ENCODE data around the gene COBL. TPM values are rescaled to one million over a fixed set of nuclear protein-coding genes. Genes with fewer than 3 reads are reported as not detected.

The COBL gene
- total RNA-seq, 1 experiment from 2014 or later: 63.6 TPM

- intact Hi-C loops (cut with micrococcal nuclease; ENCODE audit: unreplicated experiment): loop anchor here (10.0 kb wide), 2 partner anchors 151 to 691 kb away; no protein-coding TSS in a partner anchor
- BruUV-seq (replicated peaks): no TSS peak
- peaks cover 6% of the 10 kb centered on the region for H3K36me3 Mint-ChIP-seq (ENCODE audit: insufficient read depth, unreplicated experiment)
- H3K27ac Mint-ChIP-seq (ENCODE audit: unreplicated experiment): no peak overlapping the region
- no peak overlapping the region for H3K4me3 ChIP-seq (ENCODE audit: low read depth, low read length)
- no peak overlapping the region for H3K4me3 Mint-ChIP-seq (ENCODE audit: unreplicated experiment)
- ChIA-PET POLR2A (no interaction called here), CTCF (no interaction called here)
- no peaks in the 10 kb centered on the region for H3K9me3 ChIP-seq
- no peak for TF ChIP-seq CTCF (IDR thresholded peaks at IDR 0.05; ENCODE audit: insufficient read depth in 1 of 2, low read depth in 1 of 2, low read length in 1 of 2, severe bottlenecking in 1 of 2, unreplicated experiment in 1 of 2)
- H3K9me3 Mint-ChIP-seq (ENCODE audit: unreplicated experiment): no peaks in the 10 kb centered on the region
- peaks cover 4% of the 10 kb centered on the region for H3K4me1 ChIP-seq
- H3K27me3 ChIP-seq (replicated peaks; ENCODE audit: control insufficient read depth, insufficient read depth, low read length): no peaks in the 10 kb centered on the region
- peaks cover 19% of the 10 kb centered on the region for H3K4me1 Mint-ChIP-seq (ENCODE audit: low read depth, unreplicated experiment)
- H3K27me3 Mint-ChIP-seq (ENCODE audit: insufficient read depth, unreplicated experiment): no peaks in the 10 kb centered on the region
- H3K36me3 ChIP-seq (ENCODE audit: control insufficient read depth, insufficient read depth, low read length): no peaks in the 10 kb centered on the region
- DNase-seq: no peak
These were observed 151.3 kb downstream of the COBL start for GRCh38 chr7:51165337-51165736.

GRCh38 chr7:51162724-51163329, 153.8 kb downstream of the COBL start:
- peaks cover 4% of the 10 kb centered on the region for H3K4me1 ChIP-seq
- Mint-ChIP-seq H3K36me3 (ENCODE audit: insufficient read depth, unreplicated experiment) (peaks cover 12% of the 10 kb centered on the region), H3K27ac (ENCODE audit: unreplicated experiment) (no peak overlapping the region), H3K27me3 (ENCODE audit: insufficient read depth, unreplicated experiment) (no peaks in the 10 kb centered on the region), H3K4me1 (ENCODE audit: low read depth, unreplicated experiment) (peaks cover 19% of the 10 kb centered on the region), H3K9me3 (ENCODE audit: unreplicated experiment) (no peaks in the 10 kb centered on the region), H3K4me3 (ENCODE audit: unreplicated experiment) (no peak overlapping the region)
- DNase-seq: peak; percentile 84 to 89
- H3K4me3 ChIP-seq (ENCODE audit: low read depth, low read length): no peak overlapping the region
- peaks cover 1% of the 10 kb centered on the region; the same call in 1 of the 2 replicates for H3K36me3 ChIP-seq (ENCODE audit: control insufficient read depth, insufficient read depth, low read length)
- no peaks in the 10 kb centered on the region for H3K27me3 ChIP-seq (replicated peaks; ENCODE audit: control insufficient read depth, insufficient read depth, low read length)
- intact Hi-C loops (cut with micrococcal nuclease; ENCODE audit: unreplicated experiment): loop anchor here (1.0 to 10.0 kb wide), 7 partner anchors 148 to 688 kb away; partner anchors contain the start of gene COBL
- POLR2A ChIA-PET: no interaction called here
- no peaks in the 10 kb centered on the region for H3K9me3 ChIP-seq
- peak; percentile 86 to 91 for TF ChIP-seq CTCF (IDR thresholded peaks at IDR 0.05; ENCODE audit: insufficient read depth in 1 of 2, low read depth in 1 of 2, low read length in 1 of 2, severe bottlenecking in 1 of 2, unreplicated experiment in 1 of 2)
- CTCF ChIA-PET: interaction anchor here (0.5 to 3.1 kb wide), 48 partner anchors 9 to 1070 kb away, joined by 3 to 153 read pairs (median 4); no protein-coding TSS in a partner anchor
- no TSS peak for BruUV-seq (replicated peaks)

- DNase-seq: no peak
- CTCF ChIA-PET: interaction anchor here (0.9 to 3.1 kb wide), 24 partner anchors 9 to 268 kb away, joined by 3 to 153 read pairs (median 6); no protein-coding TSS in a partner anchor
- POLR2A ChIA-PET: interaction anchor here (0.7 kb wide), 1 partner anchor 148 kb away, joined by 3 read pairs; no protein-coding TSS in a partner anchor
These were observed 154.7 kb downstream of the COBL start for GRCh38 chr7:51161937-51162336.

More at GRCh38 chr7:51161937-51162336, 154.7 kb downstream of the COBL start:
- Mint-ChIP-seq H3K27me3 (ENCODE audit: insufficient read depth, unreplicated experiment) (no peaks in the 10 kb centered on the region), H3K4me1 (ENCODE audit: low read depth, unreplicated experiment) (peaks cover 20% of the 10 kb centered on the region), H3K27ac (ENCODE audit: unreplicated experiment) (no peak overlapping the region), H3K9me3 (ENCODE audit: unreplicated experiment) (no peaks in the 10 kb centered on the region), H3K4me3 (ENCODE audit: unreplicated experiment) (no peak overlapping the region), H3K36me3 (ENCODE audit: insufficient read depth, unreplicated experiment) (peaks cover 13% of the 10 kb centered on the region)
- H3K36me3 ChIP-seq (ENCODE audit: control insufficient read depth, insufficient read depth, low read length): peaks cover 1% of the 10 kb centered on the region; the same call in 1 of the 2 replicates
- BruUV-seq (replicated peaks): no TSS peak
- TF ChIP-seq CTCF (IDR thresholded peaks at IDR 0.05; ENCODE audit: insufficient read depth in 1 of 2, low read depth in 1 of 2, low read length in 1 of 2, severe bottlenecking in 1 of 2, unreplicated experiment in 1 of 2): no peak
- intact Hi-C loops (cut with micrococcal nuclease; ENCODE audit: unreplicated experiment): loop anchor here (1.0 to 10.0 kb wide), 10 partner anchors 95 to 1070 kb away; partner anchors contain the start of gene COBL
- no peaks in the 10 kb centered on the region for H3K27me3 ChIP-seq (replicated peaks; ENCODE audit: control insufficient read depth, insufficient read depth, low read length)
- H3K9me3 ChIP-seq: no peaks in the 10 kb centered on the region
- no peak overlapping the region for H3K4me3 ChIP-seq (ENCODE audit: low read depth, low read length)
- peaks cover 4% of the 10 kb centered on the region for H3K4me1 ChIP-seq

Measured in Caco-2 (cell line).